ENCODE data around the gene CDC6.
A peak's percentile ranks its signal among the peaks of the same experiment; 100 is the strongest.

CDC6 gene

GRCh38 chr17:40340880-40341807, 53.5 kb downstream of the CDC6 start:
- DNase-seq (ENCODE audit: low read depth in 2 of 2), result peak; percentile 71 to 82

GRCh38 chr17:40341808-40342503, 54.3 kb downstream of the CDC6 start:
- no peak for DNase-seq (ENCODE audit: low read depth in 2 of 2)

- DNase-seq (ENCODE audit: low read depth in 2 of 2), result no peak
Observed at GRCh38 chr17:40342504-40343218, 55.0 kb downstream of the CDC6 start.

DNA sequence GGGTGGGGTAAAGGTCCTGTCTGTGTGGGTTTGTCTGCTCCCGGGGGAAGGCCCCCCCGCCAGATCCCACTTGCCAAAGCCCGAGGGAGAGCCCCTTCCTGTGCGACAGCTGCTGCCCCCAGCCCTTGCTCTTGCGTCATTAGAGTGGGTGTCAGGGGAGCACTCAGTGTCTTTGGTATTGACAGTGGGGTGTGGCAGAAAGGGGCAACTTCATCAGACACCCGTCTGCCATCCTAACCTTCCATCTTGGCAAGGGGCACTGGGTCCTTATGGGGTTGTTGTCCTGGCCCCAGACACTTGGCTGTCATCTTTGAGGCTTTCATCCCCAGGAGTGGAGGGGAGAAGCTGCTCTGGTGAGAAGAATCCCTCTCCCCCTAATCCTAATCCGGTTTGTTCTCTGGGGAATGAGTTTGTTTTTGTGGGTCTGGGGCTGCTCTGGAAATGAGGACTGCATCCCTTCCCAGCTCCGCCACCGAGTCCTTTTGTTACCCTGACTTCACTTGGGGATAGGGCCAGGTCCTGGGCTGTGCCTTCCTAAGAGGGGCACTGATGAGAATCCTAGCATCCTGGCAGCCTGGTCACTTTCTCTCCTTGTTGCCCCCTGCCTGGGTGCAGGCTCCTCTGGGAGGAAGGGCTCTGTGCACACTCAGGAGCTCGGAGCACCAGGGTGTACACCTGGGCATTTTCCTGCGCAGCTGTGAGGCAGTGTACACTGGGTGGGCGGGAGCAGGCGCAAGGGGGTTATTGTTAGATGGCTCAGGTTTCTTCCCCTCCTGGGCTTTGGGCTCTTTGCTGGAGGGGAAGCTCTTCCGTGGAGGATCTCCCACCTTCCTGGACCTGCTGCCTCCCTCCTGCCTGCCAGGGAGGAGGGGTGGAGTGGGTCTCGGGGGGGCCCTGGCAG, 55.8 kb downstream of the CDC6 start:
- no peak for DNase-seq (ENCODE audit: low read depth in 2 of 2)

DNA sequence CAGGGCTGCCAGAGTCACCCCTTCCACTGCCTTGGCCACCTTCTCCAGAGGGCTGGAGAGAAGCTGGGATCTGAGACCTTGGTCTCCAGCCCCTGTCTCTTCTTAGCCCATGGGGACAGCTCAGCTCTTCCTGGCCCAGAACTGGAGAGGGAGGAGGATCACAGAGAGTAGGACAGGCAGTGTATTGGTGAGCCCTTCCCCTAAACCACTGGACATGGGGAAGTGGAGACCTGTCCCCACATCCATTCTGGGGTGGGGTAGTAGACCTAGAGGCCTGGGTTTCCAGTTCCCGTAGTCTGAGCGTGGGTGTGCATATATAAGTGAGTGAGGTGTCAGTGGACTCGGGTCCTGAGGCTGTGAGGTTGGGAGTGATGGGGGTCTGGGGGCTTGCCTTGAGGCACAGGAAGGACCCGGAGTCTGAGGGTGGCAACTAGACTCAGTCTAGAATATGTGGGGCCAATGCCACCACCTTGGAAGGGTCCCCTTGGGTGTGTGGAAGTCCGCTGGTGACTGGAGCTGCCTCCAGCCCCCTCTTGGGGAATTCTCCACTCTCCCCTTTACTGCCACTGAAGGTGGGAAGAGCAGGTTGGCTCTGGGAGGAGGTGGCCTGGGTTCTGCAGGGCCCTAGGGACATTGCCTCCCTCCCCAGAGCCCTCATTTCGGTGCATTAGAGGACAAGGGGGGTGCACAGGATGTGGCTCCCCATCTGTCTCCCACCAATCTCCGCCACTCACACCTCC, 56.9 kb downstream of the CDC6 start:
- DNase-seq (ENCODE audit: low read depth in 2 of 2), result no peak

DNA sequence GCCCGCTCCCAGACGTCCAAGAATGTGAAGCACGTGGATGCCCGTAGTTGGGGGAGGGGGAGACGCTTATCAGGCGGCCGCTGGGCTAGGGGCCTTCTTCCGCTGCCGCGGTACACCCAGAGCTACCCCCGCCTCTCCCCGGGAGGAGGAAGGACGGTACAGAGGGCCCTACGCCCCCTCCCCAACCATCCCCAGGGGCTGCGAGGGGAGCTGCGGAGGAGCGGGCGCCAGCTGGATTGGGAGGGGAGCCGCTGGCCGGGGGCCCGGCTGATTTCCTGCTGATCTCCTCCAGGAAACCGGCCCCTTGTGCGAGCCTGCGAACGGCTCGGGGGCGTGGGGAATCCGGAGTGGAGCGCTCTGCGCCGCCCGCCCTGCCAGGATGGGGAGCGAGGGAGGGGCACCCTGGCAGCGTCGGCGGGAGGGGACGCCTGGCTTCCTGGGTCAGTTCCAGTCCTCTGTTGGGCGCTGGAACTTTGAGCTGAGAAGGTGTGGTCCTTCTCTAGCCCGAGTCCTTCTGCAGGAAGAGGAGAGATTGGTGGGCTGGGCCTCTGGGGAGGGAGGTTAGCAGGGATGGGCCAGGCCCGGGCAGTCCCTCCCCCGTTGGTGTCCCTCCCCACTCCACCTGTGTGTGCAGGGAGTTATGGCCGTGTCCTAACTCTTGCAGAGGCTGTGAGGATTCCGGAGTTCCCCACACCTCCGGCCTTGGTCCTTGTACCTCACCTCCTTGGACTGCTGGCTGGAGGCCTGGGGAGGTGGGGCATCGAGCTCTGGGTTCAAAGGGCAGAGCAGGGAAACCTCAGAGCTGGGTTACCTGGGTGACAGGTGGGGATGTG, 57.7 kb downstream of the CDC6 start:
- no peak for DNase-seq (ENCODE audit: low read depth in 2 of 2)

DNA sequence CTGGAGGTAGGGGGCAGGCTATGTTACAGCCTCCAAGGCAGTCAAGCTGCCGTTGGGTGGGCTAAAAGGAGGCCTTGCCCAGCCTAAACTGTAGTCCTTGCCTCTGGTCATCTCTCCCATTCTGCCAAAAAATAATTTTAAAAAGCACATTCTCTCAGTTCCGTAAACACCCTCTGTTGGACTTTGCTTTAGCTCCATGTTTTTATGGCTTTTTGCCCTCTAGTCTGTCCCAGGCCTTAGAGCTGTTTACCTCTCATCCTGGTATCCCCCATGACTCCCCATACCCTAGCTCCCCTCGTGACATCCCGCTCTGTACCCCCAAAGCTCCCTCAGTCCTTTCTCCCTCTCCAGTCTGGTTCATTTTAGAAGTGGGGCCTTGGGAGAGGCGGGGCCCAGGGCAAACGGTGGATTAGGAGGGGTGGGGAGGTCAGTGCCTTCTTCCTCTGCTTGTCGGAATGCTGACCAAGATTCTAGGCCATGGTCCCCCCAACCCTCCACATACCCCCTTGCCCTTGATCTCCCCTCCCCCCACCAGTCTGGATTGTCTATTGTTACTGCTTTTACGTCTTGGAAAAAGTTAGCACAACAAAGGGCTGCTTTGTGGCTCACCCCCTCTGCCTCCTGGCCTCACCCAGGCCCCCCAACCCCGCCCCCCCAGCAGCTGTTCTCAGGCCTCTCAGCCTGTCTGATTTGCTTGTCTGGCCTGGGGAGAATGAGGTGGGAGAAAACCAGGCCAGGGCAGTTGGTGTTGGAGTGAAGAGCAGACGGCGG, 58.5 kb downstream of the CDC6 start:
- no peak for DNase-seq (ENCODE audit: low read depth in 2 of 2)

DNA sequence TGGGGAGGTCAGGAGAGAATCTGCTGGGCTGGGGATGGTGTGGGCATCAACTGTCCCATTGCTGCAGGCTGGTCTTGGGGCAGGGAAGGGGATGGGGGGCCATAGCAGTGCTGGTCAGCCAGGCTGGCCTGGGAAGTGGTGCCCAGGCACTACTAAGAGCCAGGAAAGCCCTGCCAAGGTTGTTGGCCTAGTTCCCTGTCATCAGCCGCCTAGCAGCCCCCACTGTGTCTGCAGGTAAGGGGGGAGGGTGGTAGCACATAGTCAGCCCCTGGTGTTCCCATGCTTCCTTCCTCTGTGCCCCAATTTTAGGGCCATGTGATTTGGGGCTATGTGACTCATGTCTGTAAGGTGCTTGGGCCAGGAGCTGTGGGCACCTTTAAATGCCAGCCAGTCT, 59.1 kb downstream of the CDC6 start:
- no peak for DNase-seq (ENCODE audit: low read depth in 2 of 2)

GRCh38 chr17:40347319-40348135, 59.8 kb downstream of the CDC6 start:
- no peak for DNase-seq (ENCODE audit: low read depth in 2 of 2)

GRCh38 chr17:40348136-40348504, 60.4 kb downstream of the CDC6 start:
- DNase-seq (ENCODE audit: low read depth in 2 of 2), result no peak

DNA sequence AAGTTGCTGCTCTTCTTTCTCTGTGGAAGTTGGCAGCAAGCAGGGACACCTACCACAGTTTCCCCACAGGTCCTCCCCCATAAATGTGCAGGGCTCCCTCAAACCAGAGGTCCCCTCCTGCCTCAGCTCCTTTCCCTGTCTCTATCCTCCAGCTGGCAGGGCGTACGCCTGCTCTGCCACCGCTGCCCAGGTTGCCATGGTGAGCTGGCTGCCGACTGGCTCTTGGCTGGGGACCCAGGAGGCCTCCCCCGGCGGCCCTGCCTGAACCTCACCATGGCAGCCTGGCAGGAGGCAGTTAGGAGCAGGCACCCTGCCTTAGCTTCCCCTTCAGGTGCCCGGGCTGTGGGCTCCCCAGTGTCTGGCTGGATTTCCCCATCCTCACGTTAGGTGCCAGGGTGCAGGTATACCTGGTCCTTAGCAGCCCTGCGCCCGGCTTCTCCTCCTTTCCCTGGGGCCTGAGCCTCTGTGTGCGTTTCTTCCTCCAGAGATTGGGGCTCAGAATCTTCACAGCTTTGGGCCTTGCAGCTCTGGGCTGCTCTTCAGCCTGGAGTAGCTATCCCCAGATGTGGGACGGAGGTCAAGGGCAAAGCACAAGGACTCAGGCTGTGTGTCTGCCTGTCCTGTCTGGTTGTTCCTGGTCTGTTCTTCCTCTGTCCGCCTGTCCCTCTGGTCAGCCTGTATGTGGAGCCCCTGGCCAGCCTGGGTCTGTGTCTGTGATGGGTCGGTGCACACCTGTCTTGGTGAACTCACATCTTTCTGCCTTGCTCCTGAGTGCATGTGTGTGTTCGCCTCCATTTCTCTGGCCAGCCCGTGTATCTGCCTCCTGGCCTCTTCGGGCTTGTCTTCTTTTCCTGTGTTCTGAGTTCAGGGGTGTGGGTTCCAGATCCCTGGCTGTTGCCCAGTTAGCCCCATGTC, 61.1 kb downstream of the CDC6 start:
- DNase-seq (ENCODE audit: low read depth in 2 of 2), result no peak

- no peak for DNase-seq (ENCODE audit: low read depth in 2 of 2)
Observed at GRCh38 chr17:40349477-40349894, 61.8 kb downstream of the CDC6 start.

- no peak for DNase-seq (ENCODE audit: low read depth in 2 of 2)
Observed at GRCh38 chr17:40349895-40350688, 62.4 kb downstream of the CDC6 start.

- no peak for DNase-seq (ENCODE audit: low read depth in 2 of 2)
Observed at GRCh38 chr17:40350689-40351358, 63.1 kb downstream of the CDC6 start.

GRCh38 chr17:40351359-40352236, 63.9 kb downstream of the CDC6 start:
- no peak for DNase-seq (ENCODE audit: low read depth in 2 of 2)
